ENCODE results near the gene SLC43A3.
A peak's percentile ranks its signal among the peaks of the same experiment; 100 is the strongest.

Gene SLC43A3

DNA sequence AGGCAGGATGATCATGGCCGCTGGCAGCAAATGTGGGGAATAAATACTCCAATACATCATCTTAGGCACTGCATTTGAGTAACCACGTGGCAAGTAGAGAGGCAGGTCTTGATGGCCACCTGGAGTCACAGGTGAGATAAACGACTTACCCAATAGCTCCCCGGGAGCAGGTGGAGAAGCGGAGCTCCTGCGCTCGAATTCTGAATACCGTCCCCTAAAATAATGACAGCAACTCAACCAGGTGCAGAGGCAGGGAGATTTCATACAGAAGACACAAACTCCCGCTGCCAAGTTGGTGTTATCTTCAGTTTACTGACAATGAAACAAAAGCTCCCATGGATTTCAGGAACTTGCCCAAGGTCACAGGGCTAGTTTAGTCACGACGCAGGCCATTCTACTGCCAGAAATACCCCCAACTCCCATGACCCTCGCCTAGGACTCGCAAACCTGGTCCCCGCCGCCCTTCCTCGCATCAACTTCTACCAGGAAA, 437 bp downstream of the SLC43A3 start:
- DNase-seq: no peak

DNA sequence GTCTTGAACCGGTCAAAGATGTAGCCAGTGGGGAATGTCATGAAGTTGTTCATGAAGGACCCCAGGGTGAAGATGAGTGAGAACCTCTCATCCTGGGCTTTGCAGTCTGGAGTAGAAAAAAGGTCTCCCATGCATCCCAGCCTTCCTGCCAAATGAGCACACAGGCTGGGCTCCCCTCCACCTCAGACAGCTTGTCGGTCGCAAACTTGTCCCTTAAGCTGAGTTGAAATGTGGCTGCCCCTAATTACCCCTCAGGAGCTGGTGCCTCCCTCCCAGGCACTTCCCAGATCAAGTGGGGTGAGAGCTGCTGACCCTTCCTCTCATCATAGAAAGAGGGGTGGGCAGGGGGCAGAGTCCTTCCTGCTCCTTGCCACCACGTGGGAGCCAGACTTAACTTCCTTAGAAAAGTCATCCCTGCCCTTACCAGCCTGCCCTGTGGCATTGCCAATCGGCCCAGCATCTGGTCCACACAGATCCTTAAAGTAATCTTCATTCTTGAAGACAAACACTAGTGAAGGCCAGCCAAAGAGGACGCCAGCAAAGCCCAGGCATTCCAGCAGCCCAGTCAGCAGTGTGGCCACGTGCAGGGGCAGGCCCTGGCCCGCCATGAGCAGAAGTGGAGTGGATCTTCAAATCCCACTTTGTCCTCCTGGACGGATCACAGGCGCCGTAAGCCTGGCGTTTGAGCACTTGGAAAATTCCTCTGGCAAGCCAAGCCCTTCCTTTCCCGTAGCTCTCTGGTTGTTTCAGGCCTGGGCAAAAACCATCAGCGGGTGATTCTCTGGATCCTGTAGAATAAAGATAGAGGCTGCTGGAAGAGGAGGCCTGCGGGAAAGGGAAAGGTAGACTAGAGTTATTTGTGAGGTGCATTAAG, 1.1 kb downstream of the SLC43A3 start:
- DNase-seq: no peak

DNA sequence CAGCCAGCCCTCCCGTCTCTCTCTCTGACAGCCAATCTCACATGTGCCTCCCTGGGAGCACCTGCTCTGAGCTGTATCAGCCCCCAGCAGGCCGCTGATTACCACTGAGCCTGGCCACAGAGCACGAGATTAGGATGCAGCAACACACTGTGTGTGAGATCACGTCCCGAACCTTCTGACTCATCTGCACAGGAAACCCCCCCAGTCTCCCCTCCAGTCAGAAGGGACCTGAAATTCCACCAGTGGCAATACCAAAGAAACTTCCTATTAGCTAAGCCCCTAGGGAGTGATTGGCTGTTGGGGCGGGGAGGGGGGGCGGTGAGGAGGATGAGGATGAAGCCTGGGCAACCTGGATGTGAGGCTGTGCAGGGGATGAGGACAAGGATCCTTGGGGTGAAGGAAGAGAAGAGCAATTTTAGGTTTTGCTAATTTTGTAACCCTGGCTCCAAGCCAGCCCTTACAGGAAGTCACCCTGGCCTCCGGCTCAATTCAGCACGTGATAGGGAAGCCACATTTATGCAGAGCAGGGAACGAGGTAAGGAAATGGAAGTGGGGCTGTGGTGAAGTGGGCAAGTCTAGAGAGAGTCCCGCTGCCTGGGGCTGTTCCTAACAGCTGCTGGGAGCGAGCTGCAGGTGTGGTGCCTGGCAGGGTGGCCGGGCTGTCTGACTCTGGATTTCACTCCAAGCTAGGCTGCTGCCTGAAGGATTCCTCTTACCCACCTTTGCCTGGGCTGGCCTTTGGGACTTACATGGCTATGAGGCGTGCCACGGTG, 1.9 kb downstream of the SLC43A3 start:
- DNase-seq: peak; percentile 86

DNA sequence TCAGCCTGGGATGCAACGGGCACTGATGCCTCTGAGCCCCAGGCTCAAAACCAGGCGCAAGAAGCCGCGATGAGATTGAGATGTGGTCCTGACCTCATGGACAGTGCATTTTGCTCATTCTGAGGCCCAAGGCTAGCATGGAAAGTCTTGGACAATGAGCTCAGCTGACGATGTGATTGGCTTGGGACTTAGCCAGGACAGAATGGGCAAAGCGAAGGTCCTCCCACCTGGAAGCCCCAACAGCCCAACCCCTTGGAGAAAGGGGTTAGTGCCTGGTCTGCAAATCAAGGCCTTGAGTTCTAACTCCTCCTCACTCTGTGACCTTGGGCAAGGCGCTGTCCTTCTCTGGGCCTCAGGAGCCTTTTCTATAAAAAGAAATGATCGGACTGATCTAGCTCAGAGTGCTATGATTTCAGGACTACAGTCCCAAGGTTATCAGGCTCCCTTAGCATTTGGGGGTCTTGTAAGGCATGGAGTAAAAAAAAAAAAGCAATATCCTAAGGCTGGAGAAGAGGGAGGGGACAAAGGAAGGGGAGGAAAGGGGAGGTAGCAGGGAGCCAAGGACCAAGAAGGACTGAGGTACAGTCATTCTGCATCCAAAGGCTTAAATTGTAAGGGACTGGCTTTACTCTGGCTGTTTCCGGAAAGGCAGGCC, 2.7 kb downstream of the SLC43A3 start:
- DNase-seq: no peak

DNA sequence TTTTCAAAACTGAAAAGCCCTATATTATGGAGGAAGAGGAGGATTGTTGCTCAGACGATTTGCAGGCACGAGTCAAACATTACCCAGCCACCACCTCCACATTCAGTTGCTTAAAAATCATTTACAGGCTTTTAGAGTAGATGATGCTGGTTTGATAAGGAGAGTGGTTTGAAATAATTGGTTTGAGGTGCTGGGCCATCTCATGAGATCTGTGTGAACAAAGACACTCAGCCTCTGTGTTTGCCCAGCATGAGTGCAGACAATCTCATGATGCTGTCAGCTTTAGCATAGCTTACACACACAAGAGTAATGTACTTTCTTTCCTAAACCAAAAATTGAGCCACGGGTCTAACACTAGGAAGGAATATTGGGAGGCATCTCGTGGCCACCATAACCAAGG, 4.3 kb downstream of the SLC43A3 start:
- DNase-seq: no peak

DNA sequence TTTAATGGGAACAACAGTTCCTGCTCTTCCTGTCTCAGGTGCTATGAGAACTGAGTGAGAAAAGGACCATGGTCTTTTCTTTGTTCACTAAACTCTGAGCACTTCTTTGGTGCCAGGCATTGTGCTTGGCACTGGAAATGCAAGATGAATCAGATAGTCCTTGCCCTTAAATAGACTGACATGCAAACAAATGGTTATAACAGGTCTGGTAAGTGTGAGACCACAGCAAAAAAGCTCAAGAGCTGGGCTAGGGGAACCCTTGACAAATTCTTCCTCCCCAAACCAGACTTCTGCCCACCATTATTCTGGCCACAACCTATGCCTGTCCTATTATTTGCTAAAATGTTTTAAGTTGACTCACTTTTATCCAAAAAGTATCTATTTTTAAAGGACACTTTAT, 5.1 kb downstream of the SLC43A3 start:
- no peak for DNase-seq

DNA sequence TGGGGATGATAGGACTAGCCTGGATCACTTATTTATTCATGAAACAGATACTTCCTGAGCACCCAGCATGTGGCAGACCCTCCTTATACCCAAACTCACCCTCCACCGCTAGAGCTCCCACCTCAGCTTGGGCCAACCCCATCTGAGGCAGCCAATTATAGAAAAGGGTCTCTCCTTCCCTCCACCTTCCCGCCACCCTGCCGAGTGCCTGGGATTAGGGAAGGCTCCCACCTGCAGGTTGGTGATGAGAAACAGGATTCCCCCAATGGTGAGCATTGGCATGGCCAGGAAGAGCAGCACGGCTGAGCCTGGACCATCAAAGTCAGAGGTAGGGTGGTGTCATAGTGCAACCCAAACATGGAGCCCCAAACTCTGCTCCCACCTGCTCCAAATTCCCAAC, 5.9 kb downstream of the SLC43A3 start:
- DNase-seq: no peak

DNA sequence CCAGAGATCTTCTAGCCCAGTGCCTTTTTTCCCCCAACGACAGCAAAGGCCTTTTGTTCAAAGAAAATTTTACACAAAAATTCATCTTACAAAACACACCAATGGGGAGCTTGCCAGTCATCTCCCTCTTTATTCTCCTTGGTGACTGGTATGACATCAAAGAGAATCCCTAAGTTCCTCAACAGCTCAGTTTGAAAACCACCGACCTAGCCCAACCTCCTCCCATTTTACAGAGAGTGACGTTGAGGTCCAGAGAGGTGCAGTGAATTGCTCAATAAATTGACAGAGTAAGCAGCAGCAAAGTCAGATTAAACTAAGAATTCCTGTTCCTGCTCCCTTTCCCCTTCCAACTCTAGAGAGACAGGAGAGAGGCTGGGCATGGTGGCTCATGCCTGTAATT, 7.8 kb downstream of the SLC43A3 start:
- DNase-seq: no peak

DNA sequence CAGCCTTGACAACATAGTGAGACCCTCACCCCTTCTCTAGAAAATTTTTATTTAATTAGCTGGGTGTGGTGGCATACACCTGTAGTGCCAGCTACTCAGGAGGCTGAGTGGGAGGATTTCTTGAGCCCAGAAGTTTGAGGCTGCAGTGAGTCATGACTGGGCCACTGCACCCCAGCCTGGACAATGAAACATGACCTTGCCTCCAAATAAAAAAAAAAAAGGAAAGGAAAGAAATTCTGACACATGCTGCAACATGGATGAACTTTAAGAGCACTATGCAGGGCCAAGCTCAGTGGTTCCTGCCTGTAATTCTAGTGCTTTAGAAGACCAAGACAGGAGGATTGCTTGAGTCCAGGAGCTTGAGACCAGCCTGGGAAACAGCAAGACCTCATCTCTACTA, 8.8 kb downstream of the SLC43A3 start:
- no peak for DNase-seq

DNA sequence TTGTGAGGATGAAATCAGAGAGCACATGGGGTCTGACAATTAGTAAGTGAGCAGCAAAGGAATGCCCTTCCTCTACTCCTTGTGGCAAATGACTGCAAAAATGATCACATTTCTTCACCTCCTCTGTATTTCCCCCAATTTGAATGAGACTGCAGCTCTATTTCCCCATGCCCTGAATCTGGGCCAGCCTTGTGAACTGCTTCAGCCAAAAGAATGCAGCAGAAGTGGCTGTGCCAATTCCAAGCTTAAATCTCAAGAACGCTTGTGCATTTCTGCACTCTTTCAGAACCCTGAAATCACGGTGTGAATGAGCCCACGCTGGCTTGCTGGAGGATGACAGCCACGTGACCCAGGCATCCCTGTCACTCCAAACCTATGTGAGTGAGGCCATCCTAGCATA, 9.9 kb downstream of the SLC43A3 start:
- no peak for DNase-seq

DNA sequence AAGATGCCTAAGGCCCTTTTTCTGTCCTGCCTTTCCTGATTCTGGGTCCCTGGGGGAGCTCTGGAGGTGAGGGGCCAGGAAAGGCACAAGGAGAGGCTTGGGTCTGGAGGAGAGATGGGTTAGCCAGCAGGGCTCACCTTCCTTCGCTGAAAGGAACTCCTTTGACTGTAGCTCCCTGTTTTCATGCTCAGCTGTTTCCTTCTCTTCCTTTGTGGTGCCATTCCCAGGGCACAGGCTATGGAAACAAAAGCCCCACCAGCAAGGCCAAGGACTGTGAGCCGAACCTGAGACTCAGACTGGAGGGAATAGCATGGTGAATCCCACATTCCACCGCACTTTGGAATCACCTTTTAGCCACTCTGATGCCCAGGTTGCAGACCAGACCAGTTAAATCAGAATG, 10.5 kb downstream of the SLC43A3 start:
- no peak for DNase-seq

DNA sequence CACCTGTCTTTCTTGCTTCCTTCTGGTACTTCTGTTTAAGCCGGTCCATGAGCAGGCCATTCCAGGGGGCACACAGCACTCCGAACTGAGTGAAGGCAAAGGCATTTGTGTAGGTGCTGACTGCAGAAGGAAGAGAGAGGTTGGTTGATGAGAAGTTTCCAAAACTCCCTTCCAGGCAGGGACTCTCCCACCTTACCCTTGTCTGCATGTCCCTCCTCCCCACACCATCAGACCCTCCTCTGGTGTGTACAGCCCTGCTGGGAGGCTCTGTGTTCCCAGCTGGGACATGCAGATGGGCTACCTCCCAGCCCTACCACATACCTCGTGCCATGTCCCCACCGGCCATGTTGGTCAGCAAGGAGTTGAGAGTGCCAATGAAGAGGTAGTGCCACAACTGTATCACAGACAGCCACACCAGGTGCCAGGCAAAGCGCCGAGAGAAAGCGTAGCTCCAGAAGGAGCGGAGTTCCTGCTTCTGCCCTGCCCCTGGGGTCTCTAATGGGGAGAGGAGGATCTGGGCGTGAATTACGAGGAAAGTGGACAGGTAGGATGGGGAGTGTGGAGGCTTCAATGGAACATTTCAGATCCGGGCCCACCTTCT, 12.2 kb downstream of the SLC43A3 start:
- DNase-seq: no peak

DNA sequence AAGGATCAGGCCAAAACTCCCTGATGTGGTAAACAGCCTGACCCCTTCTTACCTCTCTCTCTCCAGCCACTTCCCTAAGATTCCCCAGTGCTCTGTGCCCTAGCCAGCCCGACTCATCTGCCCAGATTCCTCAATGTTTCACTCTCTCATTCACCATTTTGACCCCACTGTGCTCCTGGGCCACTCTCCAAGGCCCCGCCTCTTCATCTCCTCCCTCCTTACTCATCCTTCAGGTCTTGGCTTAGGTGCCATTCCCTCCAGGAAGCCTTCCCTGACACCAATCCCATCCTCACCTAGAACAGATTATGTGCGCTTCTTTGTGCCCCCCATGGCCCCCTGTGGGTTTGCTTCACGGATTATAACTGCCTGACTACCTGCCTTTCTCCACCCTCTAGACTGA, 13.2 kb downstream of the SLC43A3 start:
- DNase-seq: no peak

DNA sequence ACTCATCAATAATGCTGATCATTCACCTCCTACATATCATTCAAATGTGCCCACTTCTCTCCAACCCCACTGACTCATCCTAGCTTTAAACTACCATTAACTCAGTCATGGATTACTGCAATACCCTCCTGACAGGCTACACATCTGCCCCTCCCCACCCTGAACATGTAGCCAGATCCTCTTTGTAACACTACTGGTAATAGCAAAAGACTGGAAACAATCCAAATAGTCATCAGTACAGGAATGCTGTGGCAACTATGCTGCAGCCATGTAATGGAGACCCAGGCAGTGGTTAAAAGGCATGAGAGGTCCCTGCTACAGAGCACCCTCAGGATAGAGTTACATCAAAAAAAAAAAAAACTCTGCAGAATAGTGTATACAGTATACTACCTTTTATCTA, 16.6 kb downstream of the SLC43A3 start:
- no peak for DNase-seq

DNA sequence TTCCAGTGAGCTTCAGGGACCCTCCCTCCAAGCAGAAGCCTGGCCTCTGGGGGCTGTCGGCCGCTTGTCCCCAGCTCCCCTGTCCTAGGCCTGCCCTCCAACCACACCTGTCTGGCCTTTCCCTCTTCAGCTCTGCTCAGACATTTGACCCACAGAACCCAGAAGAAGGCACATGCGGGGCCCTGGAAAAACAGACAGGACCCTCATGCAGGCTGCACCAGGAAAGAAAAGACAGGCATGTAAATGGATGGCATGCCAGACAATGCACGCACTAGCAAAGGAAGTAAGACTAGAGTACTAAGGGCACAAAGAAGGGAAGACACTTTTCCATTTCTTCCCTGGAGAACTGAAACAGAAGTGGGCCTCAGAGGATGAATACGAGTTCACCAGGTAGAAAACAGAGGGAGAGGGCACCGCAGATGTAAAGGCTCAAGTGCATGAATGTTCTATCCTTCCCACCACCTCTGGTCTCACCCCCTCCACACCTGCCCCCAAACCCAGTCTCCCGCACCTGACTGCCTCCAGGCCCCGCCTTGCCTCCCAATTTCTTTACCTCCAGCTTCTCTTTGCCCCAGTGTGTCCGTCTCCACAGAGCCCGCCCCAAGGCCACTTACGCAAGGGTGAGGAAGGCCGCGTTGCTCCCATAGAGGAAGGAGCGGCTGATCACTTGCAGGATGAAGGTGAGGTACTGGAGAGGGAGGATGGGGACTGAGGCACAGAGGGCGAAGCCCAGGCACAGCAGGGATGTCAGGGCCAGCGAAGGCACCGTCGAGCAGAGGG, 17.4 kb downstream of the SLC43A3 start:
- no peak for DNase-seq

DNA sequence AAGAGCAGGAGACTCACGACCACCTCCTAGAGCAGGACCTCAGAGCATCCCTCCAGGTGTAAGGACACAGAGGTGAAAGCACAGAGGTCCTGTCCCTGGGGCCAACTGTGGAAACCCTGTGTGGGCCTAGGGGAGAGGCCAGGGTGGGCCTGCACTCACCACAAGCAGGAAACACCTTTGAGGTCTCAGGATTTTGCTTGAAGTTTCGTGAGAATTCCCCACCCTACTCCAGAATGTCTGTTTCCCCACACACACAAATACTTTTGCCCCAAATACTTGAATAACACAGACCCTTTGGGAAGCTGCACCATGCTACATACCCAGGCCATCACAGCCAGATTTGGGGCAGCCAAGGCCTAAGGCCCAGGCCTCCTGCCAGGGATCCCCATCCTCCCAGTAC, 18.1 kb downstream of the SLC43A3 start:
- no peak for DNase-seq

DNA sequence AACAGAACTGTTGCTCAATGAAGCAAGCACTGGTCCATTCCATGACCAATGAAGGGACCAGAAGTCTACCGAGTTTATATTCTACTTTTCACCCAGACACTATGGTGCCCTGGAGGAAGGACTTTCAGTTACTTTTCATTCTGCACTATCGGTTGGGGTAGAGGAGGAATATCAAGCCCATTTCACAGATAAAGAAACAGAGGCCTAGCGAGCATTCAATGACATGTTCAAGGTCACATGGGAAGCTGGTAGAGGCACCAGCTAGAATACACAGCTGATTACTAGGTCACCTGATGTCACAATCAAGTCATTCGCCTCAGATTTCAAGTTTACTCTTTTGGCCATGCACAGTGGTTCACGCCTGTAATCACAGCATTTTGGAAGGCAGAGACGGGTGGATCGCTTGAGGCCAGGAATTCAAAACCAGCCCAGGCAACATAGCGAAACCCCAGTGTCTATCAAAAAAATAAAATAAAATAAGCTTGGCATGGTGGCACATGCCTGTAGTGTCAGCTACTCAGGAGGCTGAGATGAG, 18.9 kb downstream of the SLC43A3 start:
- no peak for DNase-seq

DNA sequence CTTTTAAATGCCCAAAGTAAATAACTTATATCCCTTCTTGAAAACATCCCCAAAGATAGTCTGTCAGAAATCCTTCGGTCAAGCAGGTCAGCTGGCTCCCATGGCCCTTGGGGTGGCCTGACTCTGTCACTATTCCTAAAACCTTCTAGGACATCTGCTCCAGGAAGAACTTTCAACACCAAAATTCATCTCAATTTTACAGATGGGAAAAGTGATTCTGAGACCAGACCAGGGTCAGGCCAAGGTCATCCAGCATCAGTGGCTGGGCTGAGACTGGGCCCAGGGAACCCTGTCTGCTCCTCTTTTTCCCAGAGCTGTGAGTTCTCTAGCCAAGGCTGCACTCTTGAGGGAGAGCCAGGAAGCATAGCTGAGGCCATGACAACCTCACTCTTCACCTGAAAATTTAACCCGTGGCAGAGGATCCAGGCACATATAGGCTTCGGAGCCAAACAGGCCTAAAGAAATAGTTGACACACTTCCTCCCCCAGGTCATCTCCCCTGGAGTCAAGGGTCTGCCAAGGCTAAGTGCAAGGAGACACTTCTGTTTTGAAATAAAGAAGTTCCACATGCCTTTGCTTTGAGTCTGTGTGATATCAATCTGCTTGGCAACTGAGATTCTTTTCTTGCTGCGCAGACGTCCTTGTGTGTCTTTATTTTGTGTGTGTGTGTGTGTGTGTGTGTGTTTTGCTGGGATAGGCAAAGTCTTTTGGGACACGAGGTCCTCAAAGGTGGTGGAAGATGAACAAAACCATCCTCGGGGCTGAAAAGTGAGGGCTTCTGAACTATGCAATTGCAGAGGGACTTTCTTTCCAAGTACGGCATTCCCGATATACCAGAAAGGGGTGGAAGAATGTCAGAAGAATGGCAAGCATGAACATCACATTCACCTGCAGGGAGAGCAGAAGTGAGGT, 19.7 kb downstream of the SLC43A3 start:
- DNase-seq: no peak

DNA sequence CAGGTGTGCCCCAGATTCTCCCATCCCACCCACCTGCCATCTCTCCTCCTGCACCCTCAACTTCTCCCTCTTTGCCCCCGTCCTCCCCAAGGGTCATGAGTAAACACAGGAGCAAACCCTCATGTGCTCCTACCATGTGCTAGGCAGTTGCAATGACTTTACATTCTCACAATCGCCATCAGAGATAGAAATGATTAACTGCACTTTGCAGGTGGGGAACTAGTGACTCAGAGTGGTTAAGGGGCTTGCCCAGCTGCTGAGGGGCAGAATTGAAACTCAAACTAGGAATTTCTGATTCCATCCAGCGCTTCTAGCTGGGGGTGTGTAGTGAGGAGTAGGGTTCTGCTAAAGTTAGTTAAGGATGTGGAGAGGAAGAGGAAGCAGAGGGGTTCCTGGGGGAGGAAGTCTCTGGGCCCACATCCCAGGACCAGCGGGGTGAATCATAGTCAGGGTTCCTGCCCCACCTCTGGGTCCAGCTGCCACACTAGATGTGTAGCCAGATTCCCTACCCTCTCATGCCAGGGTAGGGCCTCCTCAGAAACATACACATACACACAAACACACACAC, 20.5 kb downstream of the SLC43A3 start:
- DNase-seq: peak; percentile 12

DNA sequence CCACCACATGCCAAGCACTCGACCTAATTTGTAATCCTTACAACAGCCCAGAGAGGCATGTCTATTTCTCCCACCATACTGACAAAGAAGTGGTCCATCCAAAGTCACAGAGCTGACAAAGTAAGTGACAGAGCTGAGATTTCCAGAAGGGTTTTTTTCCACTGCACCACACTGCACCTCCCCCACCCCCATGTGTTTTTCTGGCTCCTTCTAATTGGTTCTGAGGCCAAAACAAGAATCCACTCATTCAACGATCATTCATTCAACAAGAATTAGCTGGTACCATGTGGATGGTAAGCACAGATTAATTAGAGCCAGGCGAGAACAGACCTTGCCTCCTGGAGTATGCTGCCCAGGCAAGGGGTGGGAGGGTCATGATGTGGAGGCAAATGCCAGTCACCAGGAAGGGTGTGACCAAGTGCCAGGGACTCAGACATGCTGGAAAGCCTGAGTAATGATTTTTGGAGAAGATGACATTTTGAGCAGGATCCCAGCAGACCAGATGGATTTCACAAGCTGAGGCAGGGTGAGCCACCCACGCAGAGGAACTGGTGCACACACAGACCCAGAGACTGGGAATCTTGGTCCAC, 21.6 kb downstream of the SLC43A3 start:
- no peak for DNase-seq

All from CD4-positive, alpha-beta T cell treated with Interferon gamma for 1 hour (primary cell).